HG03139 (cell line): ENCODE data around the gene UGT1A5.

Experiments
- ATAC-seq: cut with Tn5 transposase; IDR thresholded peaks from one replicate; pipeline ENCODE4 v1.9.1; 2021; ENCODE audit not compliant: unreplicated experiment

The UGT1A5 gene

DNA sequence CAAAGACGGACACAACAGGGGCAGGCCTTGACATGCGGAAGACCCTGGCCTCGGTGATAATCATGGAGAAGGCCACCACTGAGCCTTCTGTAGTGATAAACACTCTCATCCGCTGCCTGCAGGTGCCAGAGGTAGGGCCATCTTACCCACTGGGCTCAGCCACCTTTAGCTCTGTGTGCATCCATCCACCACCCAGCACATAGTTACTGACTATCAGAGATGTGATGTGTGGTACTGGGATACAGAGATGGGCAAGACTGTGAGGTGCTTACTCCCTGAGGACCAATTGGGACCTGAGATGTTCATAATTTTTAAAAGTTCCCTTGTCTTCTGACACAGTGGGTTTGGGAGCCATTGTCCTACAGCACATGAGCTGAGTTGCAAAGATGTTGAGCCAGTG is 67.0 kb downstream of the UGT1A5 start:
- no peak for ATAC-seq

GRCh38 chr2:233780771-233781170 is 68.1 kb downstream of the UGT1A5 start:
- no peak for ATAC-seq

GRCh38 chr2:233789554-233789953 is 76.8 kb downstream of the UGT1A5 start:
- no peak for ATAC-seq

- no peak for ATAC-seq
These were observed 78.6 kb downstream of the UGT1A5 start for GRCh38 chr2:233791151-233791882.

- no peak for ATAC-seq
These were observed 79.2 kb downstream of the UGT1A5 start for GRCh38 chr2:233791883-233792329.

DNA sequence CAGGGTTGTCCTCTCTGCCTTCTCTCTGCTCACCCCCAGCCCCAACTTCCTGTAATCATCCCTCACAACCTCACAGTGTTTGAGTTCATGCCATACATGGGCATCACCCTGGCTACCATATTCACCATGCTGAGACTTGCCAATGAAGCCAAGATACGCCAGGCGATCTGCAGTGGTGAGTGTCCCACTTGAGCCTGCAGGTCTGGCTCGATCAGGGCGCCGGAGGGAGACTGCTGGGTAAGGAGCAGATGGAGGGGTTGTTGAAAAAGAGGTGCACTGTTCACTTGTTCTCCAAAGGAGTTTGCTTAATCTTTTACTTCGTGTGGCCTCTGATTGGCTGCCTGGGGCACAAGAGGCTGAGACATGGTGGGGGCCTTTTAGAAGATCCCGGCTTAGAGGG is 80.0 kb downstream of the UGT1A5 start:
- ATAC-seq = no peak

- no peak for ATAC-seq
These were observed 80.9 kb downstream of the UGT1A5 start for GRCh38 chr2:233793465-233794127.

DNA sequence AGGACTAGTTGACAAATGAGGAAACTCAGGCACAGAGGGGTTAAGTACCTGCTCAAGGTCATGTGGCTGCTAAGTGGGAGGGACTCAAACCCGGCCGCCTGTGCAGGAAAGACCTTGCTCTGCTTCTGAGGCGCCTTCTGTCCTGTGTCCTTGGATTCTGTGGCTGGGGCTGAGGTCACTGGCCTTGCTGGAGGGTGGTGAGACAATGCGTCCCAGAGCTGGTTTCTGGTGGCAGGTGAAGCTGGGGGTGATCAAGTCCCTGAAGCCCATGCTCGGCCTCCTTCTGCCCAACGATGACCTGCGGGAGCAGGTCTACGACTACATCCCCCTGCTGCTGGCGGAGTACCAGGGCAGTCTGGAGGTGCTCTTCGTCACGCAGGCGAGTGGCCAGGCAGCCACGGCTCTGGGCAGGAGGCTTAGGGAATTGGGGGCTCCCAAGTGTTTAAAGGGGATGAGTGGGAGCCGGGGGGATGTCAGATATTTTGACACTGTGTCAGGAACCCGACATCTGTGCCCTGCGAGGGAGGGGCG is 81.5 kb downstream of the UGT1A5 start:
- no peak for ATAC-seq

DNA sequence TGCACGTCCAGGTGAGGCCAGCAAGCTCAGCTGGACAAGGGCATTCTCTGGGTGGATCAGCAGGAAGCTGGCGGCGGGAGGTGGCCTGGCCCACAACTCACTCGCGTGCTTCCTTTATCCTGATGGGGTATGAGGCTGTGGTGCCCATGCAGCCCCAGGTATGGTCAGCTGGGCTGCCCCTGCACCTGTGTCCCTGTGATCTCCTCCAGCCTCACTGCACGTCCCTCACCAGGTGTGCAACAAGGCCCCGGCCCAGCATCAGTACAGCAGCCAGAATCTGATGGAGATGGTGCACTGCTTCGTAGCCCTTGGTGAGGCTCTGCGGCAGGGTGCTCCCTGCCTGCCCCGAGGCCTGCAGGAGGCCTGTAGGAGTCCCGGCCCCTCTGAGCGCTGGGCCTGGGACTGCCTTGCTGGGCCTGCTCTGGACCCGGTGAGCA is 83.0 kb downstream of the UGT1A5 start:
- ATAC-seq = no peak

- no peak for ATAC-seq
These were observed 83.5 kb downstream of the UGT1A5 start for GRCh38 chr2:233796254-233796653.

- no peak for ATAC-seq
These were observed 85.8 kb downstream of the UGT1A5 start for GRCh38 chr2:233798335-233799086.

- no peak for ATAC-seq
These were observed 86.5 kb downstream of the UGT1A5 start for GRCh38 chr2:233799087-233799665.

GRCh38 chr2:233799716-233800115 is 87.0 kb downstream of the UGT1A5 start:
- ATAC-seq = no peak

DNA sequence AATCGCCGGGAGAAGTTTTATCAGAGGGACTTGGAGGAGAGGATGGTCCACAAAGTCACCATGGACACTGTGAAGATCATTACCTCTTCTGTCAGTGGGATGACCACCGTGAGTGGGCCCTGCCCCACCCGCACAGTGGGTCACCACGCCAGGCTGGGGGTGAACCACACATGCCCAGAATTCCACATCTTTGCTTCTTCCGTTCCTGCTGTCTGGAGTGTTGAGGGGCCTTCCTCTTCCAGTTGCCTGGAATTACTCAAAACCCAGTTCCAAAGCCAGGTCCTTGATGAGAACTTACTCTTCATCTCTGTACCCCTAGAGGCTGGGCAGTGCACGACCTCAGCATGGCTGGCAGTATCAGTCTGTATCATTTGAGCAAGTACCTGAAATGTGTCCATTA is 87.5 kb downstream of the UGT1A5 start:
- no peak for ATAC-seq

GRCh38 chr2:233801357-233802131 is 88.8 kb downstream of the UGT1A5 start:
- ATAC-seq = no peak

GRCh38 chr2:233802132-233802815 is 89.6 kb downstream of the UGT1A5 start:
- no peak for ATAC-seq

GRCh38 chr2:233803292-233803911 is 90.7 kb downstream of the UGT1A5 start:
- no peak for ATAC-seq

- ATAC-seq = no peak
These were observed 91.3 kb downstream of the UGT1A5 start for GRCh38 chr2:233803994-233804393.

DNA sequence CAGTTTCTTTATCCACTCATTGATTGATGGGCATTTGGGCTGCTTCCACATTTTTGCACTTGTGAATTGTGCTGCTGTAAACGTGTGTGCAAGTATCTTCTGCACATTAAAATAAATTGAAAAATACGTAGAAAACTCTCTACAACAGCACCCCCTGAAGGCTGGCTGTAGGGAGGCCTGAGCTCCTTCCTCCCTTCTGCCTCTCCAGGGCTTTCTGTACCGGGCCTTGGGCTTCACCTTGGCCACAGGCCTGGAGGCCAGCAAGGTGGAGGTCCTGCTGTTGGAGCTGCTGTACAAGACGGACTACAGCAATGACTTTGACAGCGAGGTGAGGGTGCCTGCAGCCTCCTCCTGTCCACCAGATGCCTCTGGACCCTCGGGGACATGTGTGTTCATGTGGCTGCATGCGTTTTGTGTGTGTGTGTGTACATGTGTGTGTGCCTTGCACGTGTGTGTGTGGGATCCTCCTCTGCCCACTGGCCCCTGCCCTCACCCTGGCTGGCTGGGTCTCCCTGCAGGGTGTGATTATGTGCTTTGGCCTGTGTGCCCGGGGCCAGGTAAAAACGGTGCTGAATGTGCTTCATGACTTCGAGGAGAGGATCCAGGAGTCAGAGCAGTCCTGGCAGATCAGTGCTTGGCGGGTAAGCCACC is 94.6 kb downstream of the UGT1A5 start:
- ATAC-seq = no peak
